Heart right ventricle (tissue), 16 donors: Measurements from ENCODE around the gene LDLRAD4. TPM values are rescaled to one million over a fixed set of nuclear protein-coding genes. Genes with fewer than 3 reads are reported as not detected.
A peak's percentile ranks its signal among the peaks of the same experiment; 100 is the strongest.

Source experiments
- ATAC-seq, 8 donors: fragments of 200-7000 bp; cut with Tn5 transposase; one replicate each; pipeline ENCODE4 v1.9.1; 2020; ENCODE audit warnings: mild to moderate bottlenecking in 8 of 8, moderate library complexity in 8 of 8, moderate number of reproducible peaks in 1 of 8
- DNase-seq, 2 donors: peaks; one replicate each; pipeline ENCODE4 v3.0.0-alpha.2; 2020
- H3K27ac ChIP-seq, 10 donors: fragments of 200-600 bp; sonication (generic) in 2 of 10; one replicate each; pipeline versions ENCODE4 v1.5.0 to v1.8.0; 2020 to 2022; ENCODE audit warnings: mild to moderate bottlenecking in 3 of 10
- H3K27me3 ChIP-seq, 7 donors: fragments of 200-600 bp; one replicate each; pipeline ENCODE4 v1.8.0; 2021 to 2022; ENCODE audit warnings: mild to moderate bottlenecking in 2 of 7
- H3K36me3 ChIP-seq, 9 donors: fragments of 200-600 bp; sonication (generic) in 1 of 9; one replicate each; pipeline versions ENCODE4 v1.5.0 to v1.8.0; 2020 to 2022; ENCODE audit warnings: mild to moderate bottlenecking in 2 of 9
- H3K4me1 ChIP-seq, 9 donors: fragments of 200-600 bp; sonication (generic) in 1 of 9; one replicate each; pipeline versions ENCODE4 v1.5.0 to v1.8.0; 2020 to 2022; ENCODE audit warnings: mild to moderate bottlenecking in 4 of 9
- H3K4me3 ChIP-seq, 10 donors: fragments of 200-600 bp; sonication (generic) in 2 of 10; one replicate each; pipeline versions ENCODE4 v1.5.0 to v1.8.0; 2020 to 2022; ENCODE audit warnings: mild to moderate bottlenecking in 7 of 10, moderate library complexity in 2 of 10
- H3K9me3 ChIP-seq, 11 donors: fragments of 200-600 bp in 10 of 11; sonication (generic) in 2 of 11; one replicate each; pipeline versions ENCODE4 v1.5.0 to v1.8.0; 2013 to 2022; ENCODE audit warnings: mild to moderate bottlenecking in 2 of 11, control low read depth in 1 of 11, moderate library complexity in 1 of 11
- CTCF ChIP-seq, 9 donors: fragments of 200-600 bp; sonication (generic) in 2 of 9; IDR thresholded peaks; one replicate each; pipeline versions ENCODE4 v1.5.0 to v1.8.0; 2021 to 2022; ENCODE audit warnings: antibody characterized with exemption in 9 of 9, mild to moderate bottlenecking in 5 of 9, moderate library complexity in 1 of 9
- WGBS, 2 donors: extraction: QIAGEN DNeasy Blood & Tissue Kit; methylation state at CpG; one replicate each; pipeline ENCODE4 v1.1.7; 2013; ENCODE audit warnings: inconsistent platforms in 1 of 2; 5-methylcytosine and 5-hydroxymethylcytosine counted together
- intact Hi-C, 10 donors: fragments of 100-400 bp; cut with DNase I; formaldehyde crosslinking; loops; one replicate each; pipeline versions ENCODE4 v1.11.1 to v1.14.2; 2022
- polyA plus RNA-seq, 2 donors: library from polyadenylated mRNA; stranded (reverse); fragments of 200-250 nt; gene quantifications; one replicate each; pipeline ENCODE4 v1.2.3, GENCODE V29; 2013
- total RNA-seq, 10 donors: library from RNA; stranded (reverse); fragmentation: NEBNext Ultra II Directional in 3 of 10; extraction: Animal tissue kit (Norgen Biotek cat#: 25700) in 3 of 10; gene quantifications; one replicate each; pipeline versions ENCODE4 v1.2.1 to v1.2.4, GENCODE V29; 2021 to 2023
- donor health status: Arrhythmogenic right ventricular cardiomyopathy.
- donor health status: ischemic (EF 13 %, LVEDD 7.1; RV severe dilation, severe dysfunction).
- donor health status: healthy with polysubstance abuse.
- donor health status: DM: no; HTN: yes; CAD: no.
- donor health status: DM: no; HTN: no; CAD: no.
- donor health status: ischemic (EF 25% LVEDD 6.9; RV normal size, moderate dysfunction).
- donor health status: ischemic (EF 25% LVEDD 5.7; RV mildly dilated, moderate dysfunction).
- donor health status: healthy.
- donor health status: DM: yes; HTN: yes; CAD: no.
- donor health status: Ischemic cardiomyopathy.
- donor health status: ischemic (EF 35%, LVEDD 5.7; RV mildly dilated, moderate dysfunction).
- donor health status: nonischemic (EF 11% LVEDD 7.7; RV severe dilation, severe dysfunction).
- donor health status: DM: yes; HTN: yes; CAD: no.
- donor health status: PGD.
- donor health status: ischemic (EF 29% LVEDD 5.4; RV normal size, mild dysfunction).
- donor health status: nonischemic (EF 23%, LVEDD 6.1; RV moderate dilation, normal function).

LDLRAD4 gene
- total and polyA plus RNA-seq, 12 donors = 5.4 to 74.6 (median 34.6) TPM

DNA sequence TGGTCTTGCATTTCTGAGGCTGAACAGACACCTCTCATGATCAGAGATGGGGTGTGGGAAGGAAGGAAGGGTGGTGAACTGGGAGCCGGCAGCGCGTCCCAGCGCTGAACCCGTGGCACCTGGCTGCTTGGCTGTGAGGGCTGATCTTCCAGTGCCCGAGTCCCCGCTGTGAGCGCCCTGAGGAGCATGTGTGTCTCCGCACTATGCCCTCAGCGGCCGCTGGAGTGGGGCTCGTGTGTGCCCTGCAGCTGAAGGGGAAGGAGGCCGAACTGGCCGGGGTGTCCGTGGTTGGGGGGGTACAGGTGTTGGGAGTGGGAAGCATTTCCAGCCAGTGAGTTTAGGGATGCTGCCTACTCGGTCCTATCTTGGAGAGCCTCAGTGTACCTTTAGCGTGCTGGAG lies 82.2 kb downstream of the LDLRAD4 start:
- Histone ChIP-seq H3K4me3 (no peak overlapping the region), H3K27me3 (no peaks in the 10 kb centered on the region), H3K9me3 (peaks cover 0 to 5% (median 0%) of the 10 kb centered on the region in 11 donors), H3K4me1 (peaks cover 18 to 51% (median 31%) of the 10 kb centered on the region in 9 donors), H3K36me3 (no peaks in the 10 kb centered on the region), H3K27ac (no peak overlapping the region)
- TF ChIP-seq CTCF (IDR thresholded peaks at IDR 0.05) = no peak
- ATAC-seq (no peak), DNase-seq (no peak)
- intact Hi-C loops = loop anchor here in 3 of 10 donors (5.0 to 10.0 kb wide), 4 partner anchors 74 to 224 kb away; partner anchors contain the start of gene LDLRAD4 (in 1 of the 3)
- 90 to 94% methylated on average over 17 of the region's 17 CpGs for WGBS, 2 donors

DNA sequence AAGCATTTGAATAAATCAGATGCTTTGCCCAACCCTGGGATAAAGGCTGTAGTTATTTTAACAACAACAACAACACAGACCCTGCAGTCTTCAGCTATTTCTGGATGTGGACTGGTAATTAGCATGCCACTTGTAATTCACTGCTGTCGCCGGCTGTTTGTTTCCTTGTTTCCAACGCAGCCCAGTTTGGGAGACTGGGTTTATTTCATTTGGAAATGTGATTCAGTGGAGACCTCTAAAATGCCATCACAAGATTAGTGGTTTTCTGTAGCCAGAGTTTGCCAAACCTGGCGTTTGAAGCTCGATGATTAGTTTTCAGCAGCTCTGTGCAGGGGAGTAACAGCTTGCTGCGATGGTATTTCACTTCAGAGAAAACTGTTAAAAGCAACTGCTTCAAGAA lies 83.5 kb downstream of the LDLRAD4 start:
- peak in 1 of 8 donors; percentile 34 for ATAC-seq
- peak overlapping the region in 3 of 10 donors; percentile 0 to 41 (median 8) for H3K27ac ChIP-seq
- H3K36me3 ChIP-seq = no peaks in the 10 kb centered on the region
- intact Hi-C loops = loop anchor here in 3 of 10 donors (5.0 to 10.0 kb wide), 4 partner anchors 73 to 223 kb away; partner anchors contain the start of gene LDLRAD4 (in 1 of the 3)
- no peak for DNase-seq
- WGBS, 2 donors = 30 to 36% methylated on average over 6 of the region's 6 CpGs
- TF ChIP-seq CTCF (IDR thresholded peaks at IDR 0.05) = no peak
- H3K9me3 ChIP-seq = peaks cover 0 to 7% (median 0%) of the 10 kb centered on the region in 11 donors
- no peak overlapping the region for H3K4me3 ChIP-seq
- peaks cover 23 to 63% (median 41%) of the 10 kb centered on the region in 9 donors for H3K4me1 ChIP-seq
- H3K27me3 ChIP-seq = no peaks in the 10 kb centered on the region

DNA sequence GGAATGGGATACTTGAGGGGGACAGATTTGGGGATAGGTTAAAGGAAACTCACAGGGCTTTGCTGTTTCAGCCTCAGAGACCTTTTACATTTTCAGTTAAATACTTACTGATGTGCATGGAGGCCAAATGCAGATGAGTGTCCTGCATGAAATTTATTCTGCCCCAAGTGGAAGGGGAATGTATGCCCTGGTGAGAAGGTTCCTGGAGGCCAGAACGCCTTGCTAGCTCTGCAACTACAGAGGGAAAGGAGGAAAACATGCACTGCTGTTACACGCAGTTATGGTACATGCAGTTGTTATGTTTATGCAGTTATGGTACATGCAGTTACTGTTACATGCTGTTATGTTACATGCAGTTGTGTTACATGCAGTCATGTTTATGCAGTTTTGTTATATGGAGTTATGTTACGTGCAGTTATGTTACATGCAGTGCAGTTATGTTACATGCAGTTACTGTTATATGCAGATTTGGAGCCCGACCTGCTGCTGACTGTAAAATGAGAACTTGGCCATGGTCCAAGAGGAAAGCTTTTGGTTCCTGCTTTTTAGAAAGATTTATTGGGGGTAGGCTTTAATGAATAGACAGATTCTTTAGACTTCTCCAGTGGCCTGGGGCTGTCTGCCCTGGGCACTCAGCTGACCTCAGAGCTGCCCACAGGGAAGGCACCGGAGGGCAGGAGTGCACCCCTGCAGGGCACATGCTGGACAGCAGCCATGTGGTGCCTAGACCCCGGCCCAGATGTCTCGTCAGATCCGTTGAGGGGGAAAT lies 84.1 kb downstream of the LDLRAD4 start:
- no peak overlapping the region for H3K4me3 ChIP-seq
- H3K4me1 ChIP-seq = peaks cover 23 to 66% (median 43%) of the 10 kb centered on the region in 9 donors
- ATAC-seq = peak in 3 of 8 donors; percentile 11 to 20 (median 20)
- intact Hi-C loops = loop anchor here in 3 of 10 donors (5.0 to 10.0 kb wide), 4 partner anchors 72 to 222 kb away; partner anchors contain the start of gene LDLRAD4 (in 1 of the 3)
- peak in 1 of 2 donors; percentile 32 for DNase-seq
- no peaks in the 10 kb centered on the region for H3K27me3 ChIP-seq
- no peak for TF ChIP-seq CTCF (IDR thresholded peaks at IDR 0.05)
- peak overlapping the region in 3 of 10 donors; percentile 0 to 41 (median 8) for H3K27ac ChIP-seq
- H3K9me3 ChIP-seq = peaks cover 0 to 7% (median 0%) of the 10 kb centered on the region in 11 donors
- WGBS, 2 donors = 42 to 49% methylated on average over 8 of the region's 8 CpGs
- H3K36me3 ChIP-seq = no peaks in the 10 kb centered on the region

DNA sequence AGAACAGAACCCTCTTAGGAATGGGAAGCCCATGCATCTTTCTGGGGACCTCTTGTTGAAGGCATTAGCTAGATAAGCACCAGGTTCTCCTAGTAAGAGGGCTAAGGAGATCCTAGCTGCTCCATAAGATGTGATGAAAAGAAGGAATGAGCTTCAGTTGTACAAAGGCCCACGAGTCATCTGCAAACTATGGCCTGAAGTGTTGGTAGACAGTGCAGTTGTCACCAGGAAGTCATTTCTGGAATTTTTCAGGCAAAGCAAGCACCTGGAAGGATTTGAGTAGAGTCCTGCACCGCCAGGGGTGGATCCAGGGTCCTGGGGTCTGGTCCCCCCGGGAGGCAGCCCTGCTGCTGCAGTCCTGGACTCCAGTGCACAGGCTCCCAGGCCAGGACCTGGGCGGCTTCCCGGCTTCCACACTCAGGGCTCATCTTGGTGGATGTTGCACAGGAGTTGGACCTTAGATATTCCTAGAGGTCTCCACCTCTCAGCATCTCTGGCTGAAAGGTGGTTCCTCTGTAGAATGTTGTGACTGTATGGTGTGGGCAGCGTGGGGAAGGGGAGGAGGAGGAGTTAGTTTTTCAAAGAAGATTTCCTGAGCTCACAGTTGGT lies 85.3 kb downstream of the LDLRAD4 start:
- H3K27me3 ChIP-seq = no peaks in the 10 kb centered on the region
- intact Hi-C loops = loop anchor here in 3 of 10 donors (5.0 to 10.0 kb wide), 4 partner anchors 71 to 221 kb away; partner anchors contain the start of gene LDLRAD4 (in 1 of the 3)

More for the DNA sequence above, 85.3 kb downstream of the LDLRAD4 start:
- Histone ChIP-seq H3K9me3 (peaks cover 0 to 7% (median 0%) of the 10 kb centered on the region in 11 donors), H3K4me1 (peaks cover 23 to 66% (median 43%) of the 10 kb centered on the region in 9 donors), H3K27ac (no peak overlapping the region), H3K36me3 (no peaks in the 10 kb centered on the region), H3K4me3 (no peak overlapping the region)
- DNase-seq = no peak
- no peak for ATAC-seq
- TF ChIP-seq CTCF (IDR thresholded peaks at IDR 0.05) = no peak
- 90 to 94% methylated on average over 6 of the region's 6 CpGs for WGBS, 2 donors
